ENCODE results near the gene TSHZ2. TPM values are rescaled to one million over a fixed set of nuclear protein-coding genes. Genes with fewer than 3 reads are reported as not detected.

The TSHZ2 gene
- total RNA-seq, 3 donors from 2014 or later (not counting 1 experiment from before 2014, with no cell fraction given), result 1.8 to 1.9 TPM; not detected in 1

DNA sequence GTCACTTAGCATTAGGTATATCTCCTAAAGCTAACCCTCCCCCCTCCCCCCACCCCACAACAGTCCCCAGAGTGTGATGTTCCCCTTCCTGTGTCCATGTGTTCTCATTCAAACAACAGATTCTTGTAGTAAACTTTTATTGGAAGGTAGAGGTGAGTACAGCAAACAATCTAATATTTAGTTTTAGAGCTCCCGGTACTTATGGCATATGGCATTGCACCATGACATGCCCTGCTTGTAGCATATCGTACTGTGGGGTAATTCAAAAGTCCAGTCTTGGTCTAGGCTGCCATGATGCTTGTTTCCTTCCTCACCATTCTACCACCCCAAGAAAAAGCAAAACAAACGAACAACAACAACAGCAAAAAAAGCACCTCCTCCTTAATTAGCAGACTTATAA lies 332.0 kb downstream of the TSHZ2 start:
- intact Hi-C loops (cut with micrococcal nuclease), result no loop called here
- H3K9me3 ChIP-seq (ENCODE audit: control insufficient read depth, insufficient read depth, low read length), result no peaks in the 10 kb centered on the region
- Mint-ChIP-seq H3K4me3 (no peak overlapping the region), H3K27ac (no peak overlapping the region), H3K36me3 (no peaks in the 10 kb centered on the region), H3K4me1 (no peaks in the 10 kb centered on the region), H3K9me3 (no peaks in the 10 kb centered on the region), H3K27me3 (ENCODE audit: low read depth in 2 of 2) (peaks cover 18 to 32% of the 10 kb centered on the region in 2 donors)
- no peak for DNase-seq
- no peak for ATAC-seq
- TF ChIP-seq CTCF (IDR thresholded peaks at IDR 0.05), result no peak
- H3K4me1 ChIP-seq (ENCODE audit: control insufficient read depth, insufficient read depth, low read length), result no peaks in the 10 kb centered on the region
- no peaks in the 10 kb centered on the region for H3K36me3 ChIP-seq (ENCODE audit: control insufficient read depth, insufficient read depth, low read length)
- H3K4me3 ChIP-seq (ENCODE audit: low read length), result no peak overlapping the region
- H3K27me3 ChIP-seq (ENCODE audit: control insufficient read depth, insufficient read depth, low read length), result no peaks in the 10 kb centered on the region
- H3K27ac ChIP-seq (ENCODE audit: low read length), result no peak overlapping the region
- 85% methylated on average over 3 of the region's 3 CpGs for WGBS (ENCODE audit: insufficient coverage)

- no peak for DNase-seq
- Mint-ChIP-seq H3K4me3 (no peak overlapping the region), H3K27ac (no peak overlapping the region), H3K27me3 (ENCODE audit: low read depth in 2 of 2) (peaks cover 13 to 36% of the 10 kb centered on the region in 2 donors), H3K4me1 (no peaks in the 10 kb centered on the region), H3K36me3 (no peaks in the 10 kb centered on the region), H3K9me3 (no peaks in the 10 kb centered on the region)
- H3K27me3 ChIP-seq (ENCODE audit: control insufficient read depth, insufficient read depth, low read length), result no peaks in the 10 kb centered on the region
- H3K36me3 ChIP-seq (ENCODE audit: control insufficient read depth, insufficient read depth, low read length), result no peaks in the 10 kb centered on the region
- no peak overlapping the region for H3K27ac ChIP-seq (ENCODE audit: low read length)
- 8% methylated on average over 7 of the region's 8 CpGs for WGBS (ENCODE audit: insufficient coverage)
- no peak for ATAC-seq
- H3K4me3 ChIP-seq (ENCODE audit: low read length), result no peak overlapping the region
- TF ChIP-seq CTCF (IDR thresholded peaks at IDR 0.05), result no peak
- H3K9me3 ChIP-seq (ENCODE audit: control insufficient read depth, insufficient read depth, low read length), result no peaks in the 10 kb centered on the region
- no peaks in the 10 kb centered on the region for H3K4me1 ChIP-seq (ENCODE audit: control insufficient read depth, insufficient read depth, low read length)
- intact Hi-C loops (cut with micrococcal nuclease), result no loop called here
These were observed 334.1 kb downstream of the TSHZ2 start for GRCh38 chr20:53306192-53306805.

- intact Hi-C loops (cut with micrococcal nuclease), result no loop called here
- no peak overlapping the region for H3K4me3 ChIP-seq (ENCODE audit: low read length)
- TF ChIP-seq CTCF (IDR thresholded peaks at IDR 0.05), result no peak
- no peaks in the 10 kb centered on the region for H3K4me1 ChIP-seq (ENCODE audit: control insufficient read depth, insufficient read depth, low read length)
- Mint-ChIP-seq H3K27ac (no peak overlapping the region), H3K4me1 (no peaks in the 10 kb centered on the region), H3K4me3 (no peak overlapping the region), H3K9me3 (no peaks in the 10 kb centered on the region), H3K36me3 (no peaks in the 10 kb centered on the region), H3K27me3 (ENCODE audit: low read depth in 2 of 2) (peaks cover 13 to 30% of the 10 kb centered on the region in 2 donors)
- H3K27ac ChIP-seq (ENCODE audit: low read length), result no peak overlapping the region
- H3K36me3 ChIP-seq (ENCODE audit: control insufficient read depth, insufficient read depth, low read length), result no peaks in the 10 kb centered on the region
- ATAC-seq (no peak), DNase-seq (no peak)
- no peaks in the 10 kb centered on the region for H3K27me3 ChIP-seq (ENCODE audit: control insufficient read depth, insufficient read depth, low read length)
- H3K9me3 ChIP-seq (ENCODE audit: control insufficient read depth, insufficient read depth, low read length), result no peaks in the 10 kb centered on the region
- WGBS (ENCODE audit: insufficient coverage), result 91% methylated on average over 16 of the region's 16 CpGs
These were observed 335.9 kb downstream of the TSHZ2 start for GRCh38 chr20:53307964-53308597.
